HL-60 (cell line): ENCODE measurements around the gene AFF3.

Experiments
- GABPA ChIP-seq: IDR thresholded peaks from 2 replicates; pipeline ENCODE4 v1.6.1; 2012; ENCODE audit warnings: low read depth
- POLR2AphosphoS5 ChIP-seq: IDR thresholded peaks from 2 replicates; pipeline ENCODE4 v1.6.1; 2012; ENCODE audit warnings: low read depth
- SPI1 ChIP-seq: IDR thresholded peaks from 2 replicates; pipeline ENCODE4 v1.6.1; 2012; ENCODE audit warnings: low read depth, mild to moderate bottlenecking, borderline replicate concordance
- TF ChIP-seq, protein P1 (sequence below): IDR thresholded peaks from one replicate; pipeline ENCODE4 v1.5.1; 2011; ENCODE audit warnings: low read length, control low read depth, inconsistent platforms; ENCODE audit not compliant: insufficient read depth
- TF ChIP-seq, protein P2 (sequence below): IDR thresholded peaks from 2 replicates; pipeline ENCODE4 v1.6.1; 2012; ENCODE audit warnings: low read depth; ENCODE audit not compliant: insufficient replicate concordance

DNA sequence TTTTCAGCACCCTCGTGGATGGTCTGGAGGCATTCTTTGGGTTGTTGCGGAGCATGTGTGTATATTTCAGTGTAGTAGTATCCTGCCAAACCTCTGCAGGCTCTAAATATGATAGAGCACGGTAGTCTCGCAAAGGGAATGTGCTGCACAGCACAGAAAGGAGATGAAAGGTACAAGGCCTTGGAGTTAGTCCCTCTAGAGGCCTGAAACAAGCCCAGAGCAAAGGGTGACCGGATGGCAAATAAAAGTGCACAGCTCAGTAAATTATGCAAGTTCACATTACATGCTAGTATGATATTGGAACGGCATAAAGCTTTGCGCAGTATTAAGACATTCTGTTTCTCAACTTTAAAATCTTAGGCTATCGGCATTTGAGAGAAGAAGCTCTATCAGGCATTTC is 358.1 kb downstream of the AFF3 start:
- TF ChIP-seq, protein P1, sequence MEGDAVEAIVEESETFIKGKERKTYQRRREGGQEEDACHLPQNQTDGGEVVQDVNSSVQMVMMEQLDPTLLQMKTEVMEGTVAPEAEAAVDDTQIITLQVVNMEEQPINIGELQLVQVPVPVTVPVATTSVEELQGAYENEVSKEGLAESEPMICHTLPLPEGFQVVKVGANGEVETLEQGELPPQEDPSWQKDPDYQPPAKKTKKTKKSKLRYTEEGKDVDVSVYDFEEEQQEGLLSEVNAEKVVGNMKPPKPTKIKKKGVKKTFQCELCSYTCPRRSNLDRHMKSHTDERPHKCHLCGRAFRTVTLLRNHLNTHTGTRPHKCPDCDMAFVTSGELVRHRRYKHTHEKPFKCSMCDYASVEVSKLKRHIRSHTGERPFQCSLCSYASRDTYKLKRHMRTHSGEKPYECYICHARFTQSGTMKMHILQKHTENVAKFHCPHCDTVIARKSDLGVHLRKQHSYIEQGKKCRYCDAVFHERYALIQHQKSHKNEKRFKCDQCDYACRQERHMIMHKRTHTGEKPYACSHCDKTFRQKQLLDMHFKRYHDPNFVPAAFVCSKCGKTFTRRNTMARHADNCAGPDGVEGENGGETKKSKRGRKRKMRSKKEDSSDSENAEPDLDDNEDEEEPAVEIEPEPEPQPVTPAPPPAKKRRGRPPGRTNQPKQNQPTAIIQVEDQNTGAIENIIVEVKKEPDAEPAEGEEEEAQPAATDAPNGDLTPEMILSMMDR, result no peak
- TF ChIP-seq GABPA, result no peak
- no peak for TF ChIP-seq SPI1
- TF ChIP-seq POLR2AphosphoS5, result no peak
- TF ChIP-seq, protein P2, sequence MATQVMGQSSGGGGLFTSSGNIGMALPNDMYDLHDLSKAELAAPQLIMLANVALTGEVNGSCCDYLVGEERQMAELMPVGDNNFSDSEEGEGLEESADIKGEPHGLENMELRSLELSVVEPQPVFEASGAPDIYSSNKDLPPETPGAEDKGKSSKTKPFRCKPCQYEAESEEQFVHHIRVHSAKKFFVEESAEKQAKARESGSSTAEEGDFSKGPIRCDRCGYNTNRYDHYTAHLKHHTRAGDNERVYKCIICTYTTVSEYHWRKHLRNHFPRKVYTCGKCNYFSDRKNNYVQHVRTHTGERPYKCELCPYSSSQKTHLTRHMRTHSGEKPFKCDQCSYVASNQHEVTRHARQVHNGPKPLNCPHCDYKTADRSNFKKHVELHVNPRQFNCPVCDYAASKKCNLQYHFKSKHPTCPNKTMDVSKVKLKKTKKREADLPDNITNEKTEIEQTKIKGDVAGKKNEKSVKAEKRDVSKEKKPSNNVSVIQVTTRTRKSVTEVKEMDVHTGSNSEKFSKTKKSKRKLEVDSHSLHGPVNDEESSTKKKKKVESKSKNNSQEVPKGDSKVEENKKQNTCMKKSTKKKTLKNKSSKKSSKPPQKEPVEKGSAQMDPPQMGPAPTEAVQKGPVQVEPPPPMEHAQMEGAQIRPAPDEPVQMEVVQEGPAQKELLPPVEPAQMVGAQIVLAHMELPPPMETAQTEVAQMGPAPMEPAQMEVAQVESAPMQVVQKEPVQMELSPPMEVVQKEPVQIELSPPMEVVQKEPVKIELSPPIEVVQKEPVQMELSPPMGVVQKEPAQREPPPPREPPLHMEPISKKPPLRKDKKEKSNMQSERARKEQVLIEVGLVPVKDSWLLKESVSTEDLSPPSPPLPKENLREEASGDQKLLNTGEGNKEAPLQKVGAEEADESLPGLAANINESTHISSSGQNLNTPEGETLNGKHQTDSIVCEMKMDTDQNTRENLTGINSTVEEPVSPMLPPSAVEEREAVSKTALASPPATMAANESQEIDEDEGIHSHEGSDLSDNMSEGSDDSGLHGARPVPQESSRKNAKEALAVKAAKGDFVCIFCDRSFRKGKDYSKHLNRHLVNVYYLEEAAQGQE, result no peak
